Activated CD8-positive, alpha-beta T cell treated with anti-CD3 and anti-CD28 coated beads for 36 hours (primary cell): ENCODE data around the gene PRR3. TPM values are rescaled to one million over a fixed set of nuclear protein-coding genes. Genes with fewer than 3 reads are reported as not detected.
A peak's percentile ranks its signal among the peaks of the same experiment; 100 is the strongest.

Experiments used
- ATAC-seq: fragments of 200-7000 bp; cut with Tn5 transposase; one replicate; pipeline ENCODE4 v1.10.0; 2021; ENCODE audit warnings: mild to moderate bottlenecking, moderate library complexity
- CTCF ChIA-PET: fragments of 350-600 bp; sonication (Branson Sonifier 250); formaldehyde crosslinking; loops from one replicate; lab custom pipeline; 2021; ENCODE audit warnings: antibody characterized with exemption; lab: Charles Lee
- POLR2A ChIA-PET: fragments of 350-600 bp; sonication (Branson Sonifier 250); formaldehyde crosslinking; loops from one replicate; lab custom pipeline; 2021; ENCODE audit warnings: antibody characterized with exemption; lab: Charles Lee
- DNase-seq: peaks from one replicate; pipeline ENCODE4 v3.0.0-alpha.2; 2020
- H3K27ac Mint-ChIP-seq: one replicate; pipeline ENCODE4 v1.8.0; 2021; ENCODE audit warnings: mild to moderate bottlenecking, mixed read lengths
- H3K27me3 Mint-ChIP-seq: one replicate; pipeline ENCODE4 v1.8.0; 2021; ENCODE audit warnings: mixed read lengths
- H3K36me3 Mint-ChIP-seq: one replicate; pipeline ENCODE4 v1.8.0; 2021; ENCODE audit warnings: low read depth, mixed read lengths
- H3K4me1 Mint-ChIP-seq: one replicate; pipeline ENCODE4 v1.8.0; 2021; ENCODE audit warnings: low read depth, mixed read lengths
- H3K4me3 Mint-ChIP-seq: one replicate; pipeline ENCODE4 v1.8.0; 2021; ENCODE audit warnings: mild to moderate bottlenecking, moderate library complexity, mixed read lengths
- H3K9me3 Mint-ChIP-seq: one replicate; pipeline ENCODE4 v1.8.0; 2021; ENCODE audit warnings: mixed read lengths
- intact Hi-C: fragments of 100-400 bp; cut with micrococcal nuclease; formaldehyde crosslinking; loops from one replicate; pipeline ENCODE4 v1.10.0; 2022
- total RNA-seq, 2 experiments: library from RNA; stranded (reverse); gene quantifications; one replicate each; pipeline ENCODE4 v1.2.3, GENCODE V29; 2021
- TF ChIP-seq, protein P1 (sequence below): fragments of 200-600 bp; IDR thresholded peaks from one replicate; pipeline ENCODE4 v1.8.0; 2022; ENCODE audit warnings: antibody characterized with exemption, mild to moderate bottlenecking

The PRR3 gene
- total RNA-seq, 2 experiments from 2014 or later, result 23.0 to 24.6 TPM

DNA sequence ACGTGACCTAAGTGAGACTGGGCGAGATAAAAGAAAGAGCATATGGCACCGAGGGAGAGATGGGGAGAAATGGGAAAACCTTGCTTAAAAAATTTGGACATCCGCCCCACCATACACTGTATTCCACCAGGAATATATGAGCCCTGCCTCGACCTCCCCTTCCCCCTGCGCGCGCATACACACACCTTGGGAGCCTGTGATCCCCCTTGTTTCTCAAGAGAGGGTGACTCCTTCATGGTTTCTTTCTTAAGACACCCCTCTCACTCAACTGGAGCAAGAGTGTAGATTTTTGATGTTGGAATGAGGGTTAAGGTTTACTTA lies 14.6 kb downstream of the PRR3 start:
- H3K36me3 Mint-ChIP-seq, result peaks cover 37% of the 10 kb centered on the region
- TF ChIP-seq, protein P1, sequence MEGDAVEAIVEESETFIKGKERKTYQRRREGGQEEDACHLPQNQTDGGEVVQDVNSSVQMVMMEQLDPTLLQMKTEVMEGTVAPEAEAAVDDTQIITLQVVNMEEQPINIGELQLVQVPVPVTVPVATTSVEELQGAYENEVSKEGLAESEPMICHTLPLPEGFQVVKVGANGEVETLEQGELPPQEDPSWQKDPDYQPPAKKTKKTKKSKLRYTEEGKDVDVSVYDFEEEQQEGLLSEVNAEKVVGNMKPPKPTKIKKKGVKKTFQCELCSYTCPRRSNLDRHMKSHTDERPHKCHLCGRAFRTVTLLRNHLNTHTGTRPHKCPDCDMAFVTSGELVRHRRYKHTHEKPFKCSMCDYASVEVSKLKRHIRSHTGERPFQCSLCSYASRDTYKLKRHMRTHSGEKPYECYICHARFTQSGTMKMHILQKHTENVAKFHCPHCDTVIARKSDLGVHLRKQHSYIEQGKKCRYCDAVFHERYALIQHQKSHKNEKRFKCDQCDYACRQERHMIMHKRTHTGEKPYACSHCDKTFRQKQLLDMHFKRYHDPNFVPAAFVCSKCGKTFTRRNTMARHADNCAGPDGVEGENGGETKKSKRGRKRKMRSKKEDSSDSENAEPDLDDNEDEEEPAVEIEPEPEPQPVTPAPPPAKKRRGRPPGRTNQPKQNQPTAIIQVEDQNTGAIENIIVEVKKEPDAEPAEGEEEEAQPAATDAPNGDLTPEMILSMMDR, result no peak
- H3K4me1 Mint-ChIP-seq, result peaks cover 67% of the 10 kb centered on the region
- CTCF ChIA-PET, result interaction anchor here (1.2 to 3.1 kb wide), 4 partner anchors 25 to 88 kb away, joined by 3 to 14 read pairs (median 9); no protein-coding TSS in a partner anchor
- intact Hi-C loops, result no loop called here
- peak overlapping the region; percentile 96 for H3K27ac Mint-ChIP-seq
- no peak for DNase-seq
- H3K27me3 Mint-ChIP-seq, result no peaks in the 10 kb centered on the region
- no peaks in the 10 kb centered on the region for H3K9me3 Mint-ChIP-seq
- ATAC-seq, result no peak
- POLR2A ChIA-PET, result interaction anchor here (0.6 to 2.9 kb wide), 6 partner anchors 9 to 81 kb away, joined by 3 to 34 read pairs (median 6); partner anchors contain the start of genes GNL1, MRPS18B and PRR3
- peak overlapping the region; percentile 86 for H3K4me3 Mint-ChIP-seq

DNA sequence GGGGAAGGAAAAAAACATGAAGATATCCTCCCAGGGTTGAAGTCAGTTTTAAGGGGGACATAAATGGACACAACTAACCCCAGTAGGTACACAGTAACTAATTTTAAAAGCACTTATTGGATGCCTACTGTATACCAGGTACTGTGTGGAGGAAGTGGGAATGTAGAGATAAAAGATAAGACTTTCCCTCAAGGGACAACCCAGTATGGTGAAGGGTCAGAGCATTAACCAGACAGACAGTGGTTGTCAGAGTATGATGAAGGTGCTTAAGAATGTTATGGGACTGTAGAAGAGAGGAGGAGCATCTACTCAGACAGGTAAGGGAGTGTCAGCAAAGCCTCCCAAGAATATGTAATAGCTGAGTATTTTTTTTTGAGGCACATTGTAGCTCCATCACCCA lies 15.1 kb downstream of the PRR3 start:
- CTCF ChIA-PET, result no interaction called here

DNA sequence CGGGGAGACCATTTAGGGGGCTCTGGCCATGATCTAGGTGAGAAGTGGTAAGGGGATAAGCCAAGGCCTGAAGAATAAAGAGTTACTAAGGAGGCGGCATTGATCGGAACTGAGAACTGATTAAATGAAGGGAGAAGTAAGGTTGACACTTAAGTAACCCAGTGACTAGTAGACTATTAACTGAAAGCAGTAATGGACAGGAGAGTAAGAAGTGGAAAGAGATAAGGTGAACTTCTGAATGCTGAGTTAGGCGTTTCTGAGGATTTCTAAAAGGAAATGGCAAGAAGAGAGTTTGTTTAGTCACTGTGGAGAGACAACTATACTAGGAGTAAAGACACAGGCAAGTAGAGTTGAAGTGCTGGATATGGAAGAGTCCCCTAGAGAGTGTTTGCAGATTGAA lies 16.0 kb downstream of the PRR3 start:
- ChIA-PET POLR2A (interaction anchor here (0.5 to 1.7 kb wide), 7 partner anchors 10 to 43 kb away, joined by 3 to 6 read pairs (median 3); no protein-coding TSS in a partner anchor), CTCF (interaction anchor here (1.6 kb wide), 1 partner anchor 89 kb away, joined by 7 read pairs; no protein-coding TSS in a partner anchor)
- Mint-ChIP-seq H3K4me3 (peak overlapping the region; percentile 86), H3K4me1 (peaks cover 72% of the 10 kb centered on the region), H3K9me3 (no peaks in the 10 kb centered on the region), H3K27me3 (no peaks in the 10 kb centered on the region), H3K36me3 (peaks cover 51% of the 10 kb centered on the region), H3K27ac (peak overlapping the region; percentile 57)
- ATAC-seq, result no peak
- no peak for DNase-seq
- intact Hi-C loops, result no loop called here
- TF ChIP-seq, protein P1, result no peak

More for the DNA sequence above, 15.1 kb downstream of the PRR3 start:
- Mint-ChIP-seq H3K4me1 (peaks cover 69% of the 10 kb centered on the region), H3K36me3 (peaks cover 41% of the 10 kb centered on the region), H3K27me3 (no peaks in the 10 kb centered on the region), H3K27ac (peak overlapping the region; percentile 96), H3K4me3 (peak overlapping the region; percentile 86), H3K9me3 (no peaks in the 10 kb centered on the region)
- intact Hi-C loops, result no loop called here
- DNase-seq (no peak), ATAC-seq (no peak)
- TF ChIP-seq, protein P1, result no peak
- POLR2A ChIA-PET, result interaction anchor here (1.1 kb wide), 1 partner anchor 20 kb away, joined by 4 read pairs; no protein-coding TSS in a partner anchor

DNA sequence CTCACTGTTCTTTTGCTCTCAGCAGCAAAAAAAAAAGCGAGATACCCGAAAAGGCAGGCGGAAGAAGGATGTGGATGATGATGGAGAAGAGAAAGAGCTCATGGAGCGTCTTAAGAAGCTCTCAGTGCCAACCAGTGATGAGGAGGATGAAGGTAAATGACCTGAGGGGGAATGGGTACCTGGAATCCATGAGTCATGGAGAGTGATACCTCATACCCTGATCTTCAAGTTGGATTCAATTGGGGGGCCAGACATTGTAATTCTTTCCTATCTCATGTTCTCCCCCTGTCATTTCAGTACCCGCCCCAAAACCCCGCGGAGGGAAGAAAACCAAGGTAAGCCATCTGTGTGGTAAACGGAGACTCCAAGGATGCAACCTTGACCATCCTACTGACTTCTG lies 21.0 kb downstream of the PRR3 start:
- H3K27ac Mint-ChIP-seq, result peak overlapping the region; percentile 9

DNA sequence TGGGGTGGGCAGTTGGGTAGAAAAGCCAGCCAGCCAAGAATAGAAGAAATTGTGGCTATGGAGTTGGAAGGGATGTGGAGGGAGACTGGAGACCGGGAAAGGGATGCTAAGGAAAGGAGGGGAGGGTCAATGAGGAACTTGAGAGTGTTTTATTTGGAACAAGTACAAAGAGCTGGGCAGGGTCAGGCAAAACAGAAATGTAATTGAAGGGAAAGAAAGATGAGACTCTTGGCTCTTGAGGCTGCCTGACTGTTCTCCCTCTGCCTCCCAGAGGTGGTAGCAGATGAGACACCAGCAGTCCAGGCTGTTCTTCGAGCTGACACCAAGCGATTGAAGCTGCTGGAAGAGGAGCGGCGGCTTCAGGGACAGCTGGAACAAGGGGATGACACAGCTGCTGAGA lies 26.8 kb downstream of the PRR3 start:
- POLR2A ChIA-PET, result interaction anchor here (1.7 to 7.3 kb wide), 4 partner anchors 10 to 26 kb away, joined by 5 to 75 read pairs (median 6); no protein-coding TSS in a partner anchor
- intact Hi-C loops, result no loop called here
- Mint-ChIP-seq H3K27ac (no peak overlapping the region), H3K36me3 (peaks cover 70% of the 10 kb centered on the region), H3K4me3 (no peak overlapping the region), H3K4me1 (peaks cover 2% of the 10 kb centered on the region), H3K9me3 (no peaks in the 10 kb centered on the region), H3K27me3 (no peaks in the 10 kb centered on the region)
- TF ChIP-seq, protein P1, result no peak
- DNase-seq, result no peak
- no peak for ATAC-seq
- CTCF ChIA-PET, result interaction anchor here (1.2 to 4.0 kb wide), 2 partner anchors 13 to 42 kb away, joined by 6 to 22 read pairs; no protein-coding TSS in a partner anchor

More for the DNA sequence above, 21.0 kb downstream of the PRR3 start:
- CTCF ChIA-PET, result interaction anchor here (1.2 to 3.0 kb wide), 6 partner anchors 19 to 96 kb away, joined by 3 to 19 read pairs (median 4); no protein-coding TSS in a partner anchor
- H3K4me1 Mint-ChIP-seq, result peaks cover 44% of the 10 kb centered on the region
- DNase-seq, result no peak
- POLR2A ChIA-PET, result interaction anchor here (1.0 to 3.0 kb wide), 6 partner anchors 9 to 37 kb away, joined by 3 to 15 read pairs (median 6); no protein-coding TSS in a partner anchor
- no peaks in the 10 kb centered on the region for H3K9me3 Mint-ChIP-seq
- TF ChIP-seq, protein P1, result no peak
- H3K4me3 Mint-ChIP-seq, result no peak overlapping the region
- H3K27me3 Mint-ChIP-seq, result no peaks in the 10 kb centered on the region
- peaks cover 68% of the 10 kb centered on the region for H3K36me3 Mint-ChIP-seq
- ATAC-seq, result no peak
- intact Hi-C loops, result no loop called here
